ENCODE measurements around the gene SNX20.

Gene SNX20, protein sequence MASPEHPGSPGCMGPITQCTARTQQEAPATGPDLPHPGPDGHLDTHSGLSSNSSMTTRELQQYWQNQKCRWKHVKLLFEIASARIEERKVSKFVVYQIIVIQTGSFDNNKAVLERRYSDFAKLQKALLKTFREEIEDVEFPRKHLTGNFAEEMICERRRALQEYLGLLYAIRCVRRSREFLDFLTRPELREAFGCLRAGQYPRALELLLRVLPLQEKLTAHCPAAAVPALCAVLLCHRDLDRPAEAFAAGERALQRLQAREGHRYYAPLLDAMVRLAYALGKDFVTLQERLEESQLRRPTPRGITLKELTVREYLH

DNA sequence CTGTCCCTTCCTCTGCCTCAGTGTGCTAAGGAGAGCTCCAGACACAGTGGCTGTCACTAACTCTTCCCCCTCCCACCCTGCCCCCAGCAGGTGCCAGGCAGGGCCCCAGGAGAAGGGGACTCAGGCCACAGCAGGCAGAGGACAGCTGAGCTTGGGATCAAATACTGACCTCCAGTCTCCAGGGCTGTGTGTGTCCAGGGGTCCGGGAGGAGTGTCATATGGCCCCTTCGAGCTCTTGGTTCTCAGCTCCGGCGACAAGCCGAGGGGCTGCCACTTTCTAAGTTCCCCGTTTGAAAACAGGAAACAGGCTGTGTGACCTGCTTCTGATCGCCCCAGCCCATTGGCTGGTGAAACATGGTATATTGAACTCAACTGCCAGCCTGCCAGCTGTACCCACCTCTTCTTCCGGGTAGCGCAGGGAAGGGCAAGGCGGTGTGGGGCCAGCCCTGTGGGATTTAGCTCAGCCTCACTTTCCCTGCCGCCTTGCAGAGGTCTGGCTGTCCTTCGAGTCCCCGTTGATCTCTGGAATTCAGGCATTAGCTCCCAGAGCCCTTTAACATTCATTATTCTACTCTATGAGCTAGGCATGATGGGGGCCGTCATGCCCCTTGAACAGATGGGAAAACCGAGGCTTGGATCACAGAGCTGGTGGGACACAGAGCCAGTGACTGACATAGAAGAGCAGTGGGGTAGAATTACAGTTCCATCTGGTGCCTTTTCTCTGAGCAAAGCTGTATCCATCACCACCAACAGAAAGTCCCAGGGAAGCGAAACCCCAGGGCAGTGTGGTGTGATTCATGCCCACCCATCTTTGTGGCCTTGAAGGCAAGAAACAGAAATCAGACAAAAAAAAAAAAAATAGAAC lies at the start of gene SNX20:
SNX20 (minus strand) TSS at position 292 of the 865 bp plus-strand sequence. CDS start 3,786 bp downstream, outside the sequence.
- TF ChIP-seq, protein P1, sequence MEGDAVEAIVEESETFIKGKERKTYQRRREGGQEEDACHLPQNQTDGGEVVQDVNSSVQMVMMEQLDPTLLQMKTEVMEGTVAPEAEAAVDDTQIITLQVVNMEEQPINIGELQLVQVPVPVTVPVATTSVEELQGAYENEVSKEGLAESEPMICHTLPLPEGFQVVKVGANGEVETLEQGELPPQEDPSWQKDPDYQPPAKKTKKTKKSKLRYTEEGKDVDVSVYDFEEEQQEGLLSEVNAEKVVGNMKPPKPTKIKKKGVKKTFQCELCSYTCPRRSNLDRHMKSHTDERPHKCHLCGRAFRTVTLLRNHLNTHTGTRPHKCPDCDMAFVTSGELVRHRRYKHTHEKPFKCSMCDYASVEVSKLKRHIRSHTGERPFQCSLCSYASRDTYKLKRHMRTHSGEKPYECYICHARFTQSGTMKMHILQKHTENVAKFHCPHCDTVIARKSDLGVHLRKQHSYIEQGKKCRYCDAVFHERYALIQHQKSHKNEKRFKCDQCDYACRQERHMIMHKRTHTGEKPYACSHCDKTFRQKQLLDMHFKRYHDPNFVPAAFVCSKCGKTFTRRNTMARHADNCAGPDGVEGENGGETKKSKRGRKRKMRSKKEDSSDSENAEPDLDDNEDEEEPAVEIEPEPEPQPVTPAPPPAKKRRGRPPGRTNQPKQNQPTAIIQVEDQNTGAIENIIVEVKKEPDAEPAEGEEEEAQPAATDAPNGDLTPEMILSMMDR (IDR thresholded peaks at IDR 0.05) = no peak

DNA sequence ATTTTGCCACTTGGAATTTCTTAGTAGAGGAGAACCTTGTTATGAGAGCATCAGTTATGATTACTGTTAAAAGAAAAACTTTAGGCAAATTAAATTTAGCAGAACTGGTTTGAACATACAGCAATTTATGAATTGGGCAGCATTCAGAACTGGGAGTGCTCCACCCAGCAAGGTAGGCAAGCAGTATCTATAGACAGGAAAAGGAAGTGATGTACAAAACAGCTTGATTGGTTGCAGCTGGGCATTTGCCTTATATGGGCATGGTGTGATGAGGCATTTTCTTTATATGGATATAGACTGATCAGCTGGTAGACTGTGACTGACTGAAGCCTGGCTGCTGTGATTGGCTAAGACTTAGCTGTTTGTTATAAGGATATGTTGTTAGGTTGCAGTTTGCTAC lies 43.2 kb upstream of the SNX20 start:
- TF ChIP-seq, protein P1 (IDR thresholded peaks at IDR 0.05) = no peak

DNA sequence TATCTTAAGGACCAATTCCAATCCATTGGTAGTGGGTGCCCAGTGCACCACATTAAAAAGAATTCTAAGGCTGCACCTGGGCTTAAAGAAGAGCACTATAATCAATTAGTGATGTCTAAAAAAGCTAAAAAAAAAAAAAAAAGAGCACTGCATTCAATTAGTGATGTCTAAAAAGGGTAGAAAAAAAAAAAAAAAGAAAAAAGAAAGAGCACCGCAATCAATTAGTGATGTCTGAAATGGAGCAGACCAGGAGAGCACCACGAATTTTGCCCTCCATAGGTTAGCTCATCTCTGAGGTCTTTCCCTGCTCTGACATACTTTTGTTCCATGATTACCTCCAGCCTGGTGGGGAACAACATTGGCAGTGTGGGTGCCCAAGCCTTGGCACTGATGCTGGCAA lies 41.8 kb upstream of the SNX20 start:
- TF ChIP-seq, protein P1 (IDR thresholded peaks at IDR 0.05) = no peak

DNA sequence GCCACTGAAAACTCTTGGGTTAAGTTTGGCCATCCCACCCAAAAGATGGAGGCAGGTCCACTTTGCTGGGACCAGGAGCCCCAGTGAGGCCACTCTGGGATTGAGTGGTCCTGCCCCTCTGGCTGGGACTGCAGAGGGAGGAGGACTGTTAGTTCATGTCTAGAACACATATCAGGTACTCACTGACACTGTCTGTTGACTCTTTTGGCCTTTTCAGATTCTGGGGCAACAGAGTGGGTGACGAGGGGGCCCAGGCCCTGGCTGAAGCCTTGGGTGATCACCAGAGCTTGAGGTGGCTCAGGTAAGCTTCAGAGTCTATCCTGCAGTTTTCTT lies 41.3 kb upstream of the SNX20 start:
- TF ChIP-seq, protein P1 (IDR thresholded peaks at IDR 0.05) = no peak

DNA sequence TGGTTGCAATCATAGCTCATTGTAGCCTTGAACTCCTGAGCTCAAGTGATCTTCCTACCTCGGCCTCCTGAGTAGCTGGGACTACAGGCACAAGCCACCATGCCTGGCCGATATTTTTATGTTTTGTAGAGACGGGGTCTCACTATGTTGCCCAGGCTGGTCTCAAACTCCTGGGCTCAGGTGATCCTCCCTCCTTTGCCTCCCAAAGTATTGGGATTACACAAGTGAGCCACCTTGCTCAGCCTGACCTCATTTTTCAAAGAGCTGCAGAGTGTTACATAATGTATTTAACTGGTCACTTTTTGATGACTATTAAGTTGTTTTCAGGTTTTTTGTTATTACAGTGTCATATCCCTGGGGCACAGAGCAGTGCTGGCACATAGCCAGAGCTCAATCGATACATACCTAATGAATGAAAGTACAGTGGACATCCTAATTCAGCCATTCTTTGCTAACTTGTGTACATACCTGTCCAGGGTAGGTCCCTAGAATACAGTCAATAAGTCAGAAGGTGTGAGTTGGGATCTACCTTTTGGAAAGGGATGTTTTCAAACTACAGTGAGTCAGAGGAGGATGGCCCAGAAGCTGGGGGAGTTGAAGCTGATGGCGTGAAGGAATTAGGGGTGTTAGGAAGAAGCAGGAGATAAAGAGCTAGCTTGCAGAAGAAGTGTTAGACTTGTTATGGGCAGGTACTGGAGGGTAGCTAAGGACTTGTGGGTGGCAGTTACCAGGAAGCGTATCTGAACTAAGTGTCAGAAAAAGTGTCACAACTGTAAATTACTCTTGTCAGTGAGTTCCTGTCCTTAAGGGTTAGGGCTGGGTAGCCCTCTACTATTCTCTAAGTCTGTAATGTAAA lies 40.7 kb upstream of the SNX20 start:
- TF ChIP-seq, protein P1 (IDR thresholded peaks at IDR 0.05) = no peak

DNA sequence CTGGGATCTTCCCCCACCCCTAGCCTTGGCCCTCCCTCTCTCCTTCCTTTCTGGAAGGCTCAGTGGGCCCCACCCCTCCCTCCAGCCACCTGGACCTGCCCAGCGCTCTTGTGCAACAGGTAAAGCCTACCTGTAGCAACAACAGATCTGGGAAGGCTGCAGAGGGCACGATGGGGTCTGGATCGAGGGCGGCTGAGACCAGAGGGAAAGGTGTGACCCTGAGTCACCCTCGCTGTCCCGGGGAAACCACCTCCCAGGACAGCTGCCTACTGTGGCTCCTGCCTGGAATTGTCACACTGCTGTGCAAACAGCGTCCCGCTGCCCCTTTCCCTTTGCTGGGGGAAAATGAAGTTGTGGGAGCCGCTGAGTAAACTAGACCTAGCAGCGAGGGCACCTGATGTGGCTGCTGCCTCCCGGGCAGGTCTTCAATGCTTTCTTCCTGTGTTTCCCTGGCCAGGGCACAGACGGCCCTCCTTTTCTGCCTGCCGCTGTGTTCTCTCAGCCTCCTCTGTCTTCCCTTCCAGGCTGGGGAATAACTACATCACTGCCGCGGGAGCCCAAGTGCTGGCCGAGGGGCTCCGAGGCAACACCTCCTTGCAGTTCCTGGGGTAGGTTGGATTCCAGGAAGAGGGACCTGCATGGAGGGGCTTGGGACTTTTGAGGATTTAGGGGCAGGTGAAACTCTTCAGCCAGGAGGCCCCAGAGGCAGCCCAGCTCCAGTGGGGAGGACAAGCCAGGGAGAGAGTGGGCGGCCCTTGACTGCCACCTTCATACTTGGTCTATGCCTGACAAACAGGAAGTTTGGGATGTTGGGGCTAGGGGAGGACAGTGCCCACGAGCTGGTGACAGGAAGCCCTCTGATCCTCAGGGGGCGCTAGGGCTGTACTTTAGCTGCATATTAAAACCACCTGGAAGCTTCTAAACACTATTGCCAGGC lies 38.6 kb upstream of the SNX20 start:
- TF ChIP-seq, protein P1 (IDR thresholded peaks at IDR 0.05) = no peak

Measured in LNCAP (cell line).